ENCODE results near the gene STK24.

DNA sequence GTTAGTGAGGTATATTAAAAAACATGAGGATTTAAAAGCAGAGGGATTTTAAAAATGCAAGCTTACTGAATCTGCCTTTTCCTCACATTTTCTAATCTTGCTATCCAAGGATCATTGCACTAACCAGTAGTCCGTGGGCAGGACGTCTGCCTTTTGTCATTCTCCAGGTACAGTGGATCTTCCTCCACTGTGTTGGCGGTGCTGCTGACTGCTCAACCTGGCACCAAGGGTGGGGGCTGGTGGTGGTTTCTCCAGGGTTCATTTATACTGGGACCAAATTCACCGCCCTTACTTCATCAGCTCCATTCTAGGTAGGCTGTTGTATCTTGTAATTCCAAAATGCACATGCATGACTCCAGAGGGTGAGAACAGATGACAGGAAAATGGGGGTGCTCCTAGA, 169.3 kb downstream of the STK24 start:
- TF ChIP-seq, protein P1, sequence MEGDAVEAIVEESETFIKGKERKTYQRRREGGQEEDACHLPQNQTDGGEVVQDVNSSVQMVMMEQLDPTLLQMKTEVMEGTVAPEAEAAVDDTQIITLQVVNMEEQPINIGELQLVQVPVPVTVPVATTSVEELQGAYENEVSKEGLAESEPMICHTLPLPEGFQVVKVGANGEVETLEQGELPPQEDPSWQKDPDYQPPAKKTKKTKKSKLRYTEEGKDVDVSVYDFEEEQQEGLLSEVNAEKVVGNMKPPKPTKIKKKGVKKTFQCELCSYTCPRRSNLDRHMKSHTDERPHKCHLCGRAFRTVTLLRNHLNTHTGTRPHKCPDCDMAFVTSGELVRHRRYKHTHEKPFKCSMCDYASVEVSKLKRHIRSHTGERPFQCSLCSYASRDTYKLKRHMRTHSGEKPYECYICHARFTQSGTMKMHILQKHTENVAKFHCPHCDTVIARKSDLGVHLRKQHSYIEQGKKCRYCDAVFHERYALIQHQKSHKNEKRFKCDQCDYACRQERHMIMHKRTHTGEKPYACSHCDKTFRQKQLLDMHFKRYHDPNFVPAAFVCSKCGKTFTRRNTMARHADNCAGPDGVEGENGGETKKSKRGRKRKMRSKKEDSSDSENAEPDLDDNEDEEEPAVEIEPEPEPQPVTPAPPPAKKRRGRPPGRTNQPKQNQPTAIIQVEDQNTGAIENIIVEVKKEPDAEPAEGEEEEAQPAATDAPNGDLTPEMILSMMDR (conservative IDR thresholded peaks at IDR 0.05; ENCODE audit: low read depth, low read length) = no peak
- no peak for TF ChIP-seq MAFK (IDR thresholded peaks at IDR 0.05; ENCODE audit: low read depth, low read length)
- no peak for TF ChIP-seq BHLHE40 (IDR thresholded peaks at IDR 0.05; ENCODE audit: low read depth, low read length)
- TF ChIP-seq RFX5 (IDR thresholded peaks at IDR 0.05; ENCODE audit: low read depth, low read length) = no peak
- TF ChIP-seq CEBPB (IDR thresholded peaks at IDR 0.05; ENCODE audit: low read depth, low read length) = no peak
- TF ChIP-seq CHD1 (IDR thresholded peaks at IDR 0.05; ENCODE audit: low read depth, low read length) = no peak
- no peak for TF ChIP-seq RCOR1 (IDR thresholded peaks at IDR 0.05; ENCODE audit: insufficient replicate concordance, low read length)
- no peak for TF ChIP-seq POLR2A (IDR thresholded peaks at IDR 0.05; ENCODE audit: low read depth, low read length)
- TF ChIP-seq, protein P2, sequence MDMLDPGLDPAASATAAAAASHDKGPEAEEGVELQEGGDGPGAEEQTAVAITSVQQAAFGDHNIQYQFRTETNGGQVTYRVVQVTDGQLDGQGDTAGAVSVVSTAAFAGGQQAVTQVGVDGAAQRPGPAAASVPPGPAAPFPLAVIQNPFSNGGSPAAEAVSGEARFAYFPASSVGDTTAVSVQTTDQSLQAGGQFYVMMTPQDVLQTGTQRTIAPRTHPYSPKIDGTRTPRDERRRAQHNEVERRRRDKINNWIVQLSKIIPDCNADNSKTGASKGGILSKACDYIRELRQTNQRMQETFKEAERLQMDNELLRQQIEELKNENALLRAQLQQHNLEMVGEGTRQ (IDR thresholded peaks at IDR 0.05; ENCODE audit: low read depth, low read length) = no peak
- no peak for TF ChIP-seq MAZ (IDR thresholded peaks at IDR 0.05; ENCODE audit: borderline replicate concordance, low read depth, low read length)
